Measurements from ENCODE around the gene ZNF398. TPM values are rescaled to one million over a fixed set of nuclear protein-coding genes. Genes with fewer than 3 reads are reported as not detected.
A peak's percentile ranks its signal among the peaks of the same experiment; 100 is the strongest.

Gene ZNF398
- total and polyA plus RNA-seq, 2 of the 13 experiments (the other 11 are each of a cell fraction or from before 2014, with no cell fraction given), result 3.0 to 8.9 TPM

GRCh38 chr7:149195180-149196150 is 48.2 kb downstream of the ZNF398 start, which contains the start of gene ZNF282 (continued):
- peak; percentile 73; the same call in 1 of the 2 replicates for TF ChIP-seq ZNF788 (CRISPR knock-in tag; IDR thresholded peaks at IDR 0.05; ENCODE audit: borderline replicate concordance)
- no peak for TF ChIP-seq ZNF207 (IDR thresholded peaks at IDR 0.05; ENCODE audit: borderline replicate concordance)
- TF ChIP-seq ZNF205 (CRISPR knock-in tag; IDR thresholded peaks at IDR 0.05), result peak; percentile 68; the same call in 1 of the 2 replicates
- peak; percentile 48; the same call in 1 of the 2 replicates for TF ChIP-seq ELF3 (CRISPR knock-in tag; IDR thresholded peaks at IDR 0.05)
- 0 out of 2 replicates have a peak, but pooled peaks have one; percentile 61 for TF ChIP-seq ZNF513 (CRISPR knock-in tag; conservative IDR thresholded peaks at IDR 0.05)
- TF ChIP-seq SRSF4 (IDR thresholded peaks at IDR 0.05; ENCODE audit: low read depth, low read length, poor library complexity, severe bottlenecking), result no peak
- TF ChIP-seq ZNF607 (CRISPR knock-in tag; IDR thresholded peaks at IDR 0.05; ENCODE audit: borderline replicate concordance), result peak; percentile 35; the same call in 1 of the 2 replicates
- TF ChIP-seq ZKSCAN1 (IDR thresholded peaks at IDR 0.05; ENCODE audit: low read length), result no peak
- TF ChIP-seq ZNF614 (CRISPR knock-in tag; IDR thresholded peaks at IDR 0.05; ENCODE audit: borderline replicate concordance), result peak; percentile 71; the same call in 1 of the 2 replicates
- no peak for TF ChIP-seq SMAD1 (CRISPR knock-in tag; IDR thresholded peaks at IDR 0.05; ENCODE audit: borderline replicate concordance, low read depth)
- TF ChIP-seq ZNF770 (CRISPR knock-in tag; IDR thresholded peaks at IDR 0.05), result peak; percentile 55; the same call in 1 of the 2 replicates
- no peak for TF ChIP-seq ZNF737 (CRISPR knock-in tag; IDR thresholded peaks at IDR 0.05; ENCODE audit: borderline replicate concordance)
- TF ChIP-seq MIER2 (CRISPR knock-in tag; IDR thresholded peaks at IDR 0.05), result no peak
- TF ChIP-seq RFX5 (IDR thresholded peaks at IDR 0.05; ENCODE audit: low read depth, low read length), result no peak
- TF ChIP-seq CAMTA2 (CRISPR knock-in tag; IDR thresholded peaks at IDR 0.05; ENCODE audit: borderline replicate concordance), result no peak
- no peak for TF ChIP-seq ZNF234 (CRISPR knock-in tag; conservative IDR thresholded peaks at IDR 0.05)
- TF ChIP-seq ZNF605 (CRISPR knock-in tag; IDR thresholded peaks at IDR 0.05), result peak; percentile 31; the same call in 1 of the 2 replicates
- no peak for TF ChIP-seq TEAD2 (CRISPR knock-in tag; IDR thresholded peaks at IDR 0.05)
- peak; percentile 29; the same call in 1 of the 2 replicates for TF ChIP-seq ESRRA (CRISPR knock-in tag; IDR thresholded peaks at IDR 0.05; ENCODE audit: low read depth)
